Measurements from ENCODE around the gene TANGO2.

TANGO2 gene

GRCh38 chr22:20110359-20110985, 89.6 kb downstream of the TANGO2 start:
- peaks cover 93% of the 10 kb centered on the region for H3K36me3 ChIP-seq (ENCODE audit: insufficient read depth, low read length)
- peak overlapping the region; percentile 72 for H3K27ac ChIP-seq (ENCODE audit: low read depth, low read length, poor library complexity, severe bottlenecking)

GRCh38 chr22:20111045-20111688, 90.3 kb downstream of the TANGO2 start:
- TF ChIP-seq CTCF (IDR thresholded peaks at IDR 0.05; ENCODE audit: low read length) (peak; percentile 68), EZH2 (IDR thresholded peaks at IDR 0.05; ENCODE audit: borderline replicate concordance, low read length) (no peak)
- Histone ChIP-seq H3K79me2 (ENCODE audit: insufficient read depth, low read length) (peaks cover 5% of the 10 kb centered on the region; the same call in 1 of the 2 replicates), H3K36me3 (ENCODE audit: insufficient read depth, low read length) (peaks cover 96% of the 10 kb centered on the region), H2AFZ (ENCODE audit: low read length) (no peak overlapping the region), H4K20me1 (ENCODE audit: insufficient read depth, low read length) (no peaks in the 10 kb centered on the region), H3K9me3 (ENCODE audit: low read length) (no peaks in the 10 kb centered on the region), H3K9ac (ENCODE audit: low read length) (no peak overlapping the region), H3K4me3 (ENCODE audit: low read depth, low read length, poor library complexity, severe bottlenecking) (no peak overlapping the region), H3F3A (ENCODE audit: insufficient read depth, low read length) (peaks cover 6% of the 10 kb centered on the region; the same call in 1 of the 2 replicates), H3K9me2 (ENCODE audit: low read depth, low read length) (no peaks in the 10 kb centered on the region), H3K4me1 (ENCODE audit: insufficient read depth, low read length, severe bottlenecking) (peaks cover 26% of the 10 kb centered on the region), H3K27me3 (ENCODE audit: insufficient read depth, low read length) (no peaks in the 10 kb centered on the region), H3K27ac (ENCODE audit: low read depth, low read length, poor library complexity, severe bottlenecking) (peak overlapping the region; percentile 72), H3K4me2 (ENCODE audit: low read length) (no peak overlapping the region)

More at GRCh38 chr22:20110359-20110985, 89.6 kb downstream of the TANGO2 start:
- Histone ChIP-seq H3F3A (ENCODE audit: insufficient read depth, low read length) (peaks cover 6% of the 10 kb centered on the region; the same call in 1 of the 2 replicates), H3K27me3 (ENCODE audit: insufficient read depth, low read length) (no peaks in the 10 kb centered on the region), H2AFZ (ENCODE audit: low read length) (no peak overlapping the region), H3K9me3 (ENCODE audit: low read length) (no peaks in the 10 kb centered on the region), H3K9ac (ENCODE audit: low read length) (no peak overlapping the region), H3K4me3 (ENCODE audit: low read depth, low read length, poor library complexity, severe bottlenecking) (no peak overlapping the region), H3K4me2 (ENCODE audit: low read length) (no peak overlapping the region), H3K9me2 (ENCODE audit: low read depth, low read length) (no peaks in the 10 kb centered on the region), H4K20me1 (ENCODE audit: insufficient read depth, low read length) (no peaks in the 10 kb centered on the region), H3K4me1 (ENCODE audit: insufficient read depth, low read length, severe bottlenecking) (peaks cover 19% of the 10 kb centered on the region), H3K79me2 (ENCODE audit: insufficient read depth, low read length) (no peaks in the 10 kb centered on the region)
- no peak for TF ChIP-seq EZH2 (IDR thresholded peaks at IDR 0.05; ENCODE audit: borderline replicate concordance, low read length)
- no peak for TF ChIP-seq CTCF (IDR thresholded peaks at IDR 0.05; ENCODE audit: low read length)

- Histone ChIP-seq H3F3A (ENCODE audit: insufficient read depth, low read length) (peaks cover 6% of the 10 kb centered on the region; the same call in 1 of the 2 replicates), H3K27ac (ENCODE audit: low read depth, low read length, poor library complexity, severe bottlenecking) (peak overlapping the region; percentile 72), H3K79me2 (ENCODE audit: insufficient read depth, low read length) (peaks cover 12% of the 10 kb centered on the region; the same call in 1 of the 2 replicates), H3K9me3 (ENCODE audit: low read length) (no peaks in the 10 kb centered on the region), H3K36me3 (ENCODE audit: insufficient read depth, low read length) (peaks cover 88% of the 10 kb centered on the region), H3K4me1 (ENCODE audit: insufficient read depth, low read length, severe bottlenecking) (peaks cover 27% of the 10 kb centered on the region), H4K20me1 (ENCODE audit: insufficient read depth, low read length) (no peaks in the 10 kb centered on the region), H2AFZ (ENCODE audit: low read length) (no peak overlapping the region), H3K9me2 (ENCODE audit: low read depth, low read length) (no peaks in the 10 kb centered on the region), H3K9ac (ENCODE audit: low read length) (peak overlapping the region; percentile 37; the same call in 1 of the 2 replicates), H3K4me3 (ENCODE audit: low read depth, low read length, poor library complexity, severe bottlenecking) (no peak overlapping the region), H3K27me3 (ENCODE audit: insufficient read depth, low read length) (no peaks in the 10 kb centered on the region), H3K4me2 (ENCODE audit: low read length) (no peak overlapping the region)
- TF ChIP-seq EZH2 (IDR thresholded peaks at IDR 0.05; ENCODE audit: borderline replicate concordance, low read length) (no peak), CTCF (IDR thresholded peaks at IDR 0.05; ENCODE audit: low read length) (no peak)
Measured at GRCh38 chr22:20111689-20112622, 91.0 kb downstream of the TANGO2 start.
